Measurements from ENCODE around the gene RGL3. TPM values are rescaled to one million over a fixed set of nuclear protein-coding genes. Genes with fewer than 3 reads are reported as not detected.

Gene RGL3
- total RNA-seq, 1 experiment from 2014 or later = 65.9 TPM

GRCh38 chr19:11373166-11373884, 45.8 kb downstream of the RGL3 start:
- Histone ChIP-seq H3K9ac (ENCODE audit: extremely low read depth, insufficient read length, low read length) (no peak overlapping the region), H3K56ac (ENCODE audit: insufficient read length, low read depth, low read length) (no peak overlapping the region), H2BK20ac (ENCODE audit: low read depth, low read length, poor library complexity, severe bottlenecking) (no peak overlapping the region), H3K23me2 (ENCODE audit: insufficient read length, low read depth, low read length, poor library complexity, severe bottlenecking) (no peaks in the 10 kb centered on the region), H3K4me2 (ENCODE audit: insufficient read depth, insufficient read length, low read length) (peak overlapping the region; percentile 11), H3K9me3 (ENCODE audit: control insufficient read depth, low read depth, low read length) (no peaks in the 10 kb centered on the region), H3K79me1 (ENCODE audit: insufficient read depth, low read depth, low read length, poor library complexity, severe bottlenecking) (no peaks in the 10 kb centered on the region), H2AK5ac (ENCODE audit: insufficient read length, low read length) (no peak overlapping the region), H2AFZ (ENCODE audit: low read length) (no peak overlapping the region), H3K79me2 (ENCODE audit: insufficient read depth, low read length) (no peaks in the 10 kb centered on the region), H4K5ac (ENCODE audit: insufficient read length, low read depth, low read length) (no peak overlapping the region), H2BK5ac (ENCODE audit: insufficient read length, low read length) (no peak overlapping the region), H4K20me1 (ENCODE audit: control insufficient read depth, insufficient read depth, insufficient read length) (no peaks in the 10 kb centered on the region), H3K27me3 (ENCODE audit: insufficient read depth, low read length) (no peaks in the 10 kb centered on the region), H3K4me1 (ENCODE audit: insufficient read depth, low read length) (no peaks in the 10 kb centered on the region), H3K18ac (ENCODE audit: insufficient read length, low read depth, low read length) (no peak overlapping the region), H4K8ac (replicated peaks; ENCODE audit: insufficient read length, low read depth, low read length) (no peak overlapping the region), H3T11ph (ENCODE audit: low read length) (no peak overlapping the region), H3K27ac (ENCODE audit: insufficient read length, low read depth, low read length) (no peak overlapping the region), H2BK15ac (ENCODE audit: low read depth, low read length) (no peak overlapping the region), H3K23ac (ENCODE audit: insufficient read length, low read depth, low read length) (no peak overlapping the region), H2BK12ac (ENCODE audit: insufficient read length, low read depth, low read length) (no peak overlapping the region), H3K4ac (ENCODE audit: low read depth, low read length) (no peak overlapping the region), H2BK120ac (ENCODE audit: low read depth, low read length, poor library complexity, severe bottlenecking) (no peak overlapping the region), H3K14ac (ENCODE audit: insufficient read depth, low read length) (no peak overlapping the region), H4K91ac (ENCODE audit: insufficient read length, low read depth, low read length) (no peak overlapping the region)
- peak; percentile 74 for DNase-seq
- H3K27ac Mint-ChIP-seq = peak overlapping the region in 1 of 3 experiments; percentile 68; a peak in 3 of 7 replicates
- TF ChIP-seq CTCF (conservative IDR thresholded peaks at IDR 0.05) = no peak
- H3K36me3 Mint-ChIP-seq (ENCODE audit: insufficient read depth in 1 of 3, low read depth in 3 of 3) = peaks cover 3 to 28% (median 19%) of the 10 kb centered on the region in 3 experiments
- H3K9me3 Mint-ChIP-seq = no peaks in the 10 kb centered on the region
- H3K27me3 Mint-ChIP-seq (ENCODE audit: low read depth) = no peaks in the 10 kb centered on the region
- peaks cover 6 to 18% of the 10 kb centered on the region in 2 experiments for H3K4me1 Mint-ChIP-seq
- WGBS (ENCODE audit: extremely low coverage, insufficient read length, low lambda C conversion rate) = no CpG with 5 or more reads among the region's 10 CpGs
- no peak overlapping the region; a peak in 1 of 5 replicates for H3K4me3 Mint-ChIP-seq

Measured in H9 (cell line).